LNCAP (cell line): ENCODE results near the gene MYH16.

ENCODE experiments used
- CTCF ChIP-seq: fragments of 450-650 bp; IDR thresholded peaks from 2 replicates; pipeline ENCODE4 v1.5.1; 2017; ENCODE audit warnings: mild to moderate bottlenecking

Gene MYH16

DNA sequence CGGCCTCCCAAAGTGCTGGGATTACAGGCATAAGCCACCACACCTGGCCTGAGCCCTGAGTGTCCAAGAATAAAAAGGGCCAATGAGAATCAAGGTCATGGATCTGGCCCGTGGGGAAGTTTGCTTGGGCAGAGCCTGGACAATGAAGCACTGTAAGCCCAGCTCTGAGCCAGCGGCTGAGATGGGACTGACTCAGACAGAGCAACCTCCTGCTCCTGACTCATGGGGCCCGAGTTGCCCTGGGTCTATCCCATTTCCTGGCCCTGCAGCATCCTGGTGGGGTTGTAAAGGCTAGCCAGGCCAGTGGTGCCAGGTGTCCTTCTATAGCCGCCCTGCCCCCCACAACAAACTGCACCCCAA is 5.2 kb upstream of the MYH16 start:
- no peak for TF ChIP-seq CTCF

- TF ChIP-seq CTCF: no peak
These were observed 4.6 kb upstream of the MYH16 start for GRCh38 chr7:99267841-99268576.

DNA sequence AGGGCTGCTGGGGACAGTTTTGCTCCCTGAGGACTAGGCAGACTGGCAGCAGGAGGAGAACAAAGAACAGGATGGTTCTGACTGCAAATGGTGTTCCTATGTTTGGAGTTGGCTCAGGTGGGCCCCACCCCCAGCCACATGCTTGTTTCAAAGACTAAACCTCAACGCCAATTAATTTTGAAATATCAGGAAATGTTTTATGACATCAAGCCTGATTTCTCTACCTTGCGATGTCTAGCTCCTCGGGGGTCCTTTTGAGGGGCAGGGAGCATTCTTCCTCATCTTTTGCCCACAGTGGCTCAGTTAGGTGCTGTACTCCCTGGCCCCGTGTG is 4.1 kb upstream of the MYH16 start:
- no peak for TF ChIP-seq CTCF

DNA sequence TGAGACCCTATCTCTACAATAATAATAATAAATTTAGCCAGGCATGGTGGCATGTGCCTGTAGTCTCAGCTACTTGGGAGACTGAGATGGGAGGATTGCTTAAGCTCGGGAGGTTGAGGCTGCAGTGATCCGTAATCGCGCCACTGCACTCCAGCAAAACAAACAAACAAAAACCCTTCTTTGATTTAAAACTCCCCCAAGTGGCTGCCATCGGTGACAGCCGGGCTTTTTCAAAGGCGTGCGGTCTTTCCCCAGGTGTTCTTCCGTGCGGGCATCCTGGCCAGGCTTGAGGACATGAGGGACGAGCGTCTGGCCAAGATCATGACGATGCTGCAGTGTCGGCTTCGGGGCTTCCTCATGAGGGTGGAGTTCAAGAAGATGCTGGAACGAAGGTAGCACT is 1.9 kb upstream of the MYH16 start:
- TF ChIP-seq CTCF: no peak

DNA sequence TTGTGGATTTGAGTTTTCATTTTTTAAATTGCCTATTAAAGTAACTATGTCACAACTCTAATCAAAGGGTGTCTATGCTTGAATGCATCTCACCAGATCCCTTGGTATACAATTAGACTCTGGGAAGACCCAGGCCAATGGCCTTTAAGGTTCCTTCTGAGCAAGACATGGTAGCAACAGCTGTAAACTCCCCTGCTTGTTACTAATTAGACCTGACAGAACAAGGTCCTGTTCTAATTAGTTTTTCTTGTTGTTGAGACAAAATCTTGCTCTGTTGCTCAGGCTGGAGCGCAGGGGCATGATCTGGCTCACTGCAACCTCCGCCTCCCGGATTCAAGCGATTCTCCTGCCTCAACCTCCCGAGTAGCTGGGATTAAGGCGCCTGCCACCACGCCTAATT is 2.9 kb downstream of the MYH16 start:
- TF ChIP-seq CTCF: no peak

DNA sequence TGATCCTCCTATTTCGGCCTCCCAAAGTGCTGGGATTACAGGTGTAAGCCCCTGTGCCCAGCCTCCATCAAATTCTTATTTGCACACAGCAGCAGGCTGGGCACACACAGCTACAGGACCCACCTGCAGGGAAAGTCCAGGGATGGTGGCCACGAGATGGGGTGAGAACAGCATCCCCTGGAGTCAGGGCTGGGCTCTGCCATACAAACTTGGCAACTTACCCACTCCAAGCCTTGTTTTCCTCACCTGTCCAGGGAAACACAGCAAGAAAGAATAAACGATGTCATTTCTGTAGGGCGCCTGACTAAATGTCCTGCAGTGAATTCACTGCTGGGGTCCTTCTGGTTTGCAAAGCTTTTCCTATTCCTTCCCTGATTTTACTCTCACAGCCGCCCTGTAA is 5.5 kb downstream of the MYH16 start:
- TF ChIP-seq CTCF: no peak

GRCh38 chr7:99287779-99288534 is 15.3 kb downstream of the MYH16 start:
- TF ChIP-seq CTCF: no peak

DNA sequence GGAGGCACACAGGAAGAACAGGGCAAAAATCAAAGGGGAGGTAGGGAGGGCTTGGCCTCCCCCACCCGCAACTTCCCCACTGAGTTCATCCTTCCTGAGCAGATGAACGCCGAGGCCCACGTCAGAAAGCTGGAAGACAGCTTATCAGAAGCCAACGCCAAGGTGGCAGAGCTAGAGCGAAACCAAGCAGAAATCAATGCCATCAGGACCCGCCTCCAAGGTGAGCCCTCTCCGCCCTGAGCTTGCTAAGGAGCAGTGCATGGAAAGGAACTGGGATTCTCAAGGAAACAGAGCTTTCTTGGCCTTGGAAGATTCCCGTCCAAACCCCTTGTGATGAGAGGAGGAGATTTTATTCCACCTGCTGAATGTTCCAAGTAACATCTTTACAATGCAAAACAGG is 16.5 kb downstream of the MYH16 start:
- TF ChIP-seq CTCF: no peak
